B cell (primary cell): ENCODE measurements around the gene GUCA2B. TPM values are rescaled to one million over a fixed set of nuclear protein-coding genes. Genes with fewer than 3 reads are reported as not detected.

Experiments
- ATAC-seq: fragments of 200-7000 bp; cut with Tn5 transposase; one replicate; pipeline ENCODE4 v1.10.0; 2021; ENCODE audit warnings: low read depth, mild to moderate bottlenecking, moderate number of reproducible peaks, moderate library complexity
- CTCF ChIA-PET: fragments of 350-600 bp; sonication (Branson Sonifier 250); formaldehyde crosslinking; loops from one replicate; lab custom pipeline; 2021; ENCODE audit warnings: antibody characterized with exemption, inconsistent platforms; lab: Charles Lee
- POLR2A ChIA-PET: fragments of 350-600 bp; sonication (Branson Sonifier 250); formaldehyde crosslinking; loops from one replicate; lab custom pipeline; 2021; ENCODE audit warnings: antibody characterized with exemption; lab: Charles Lee
- DNase-seq: peaks from one replicate; pipeline ENCODE4 v3.0.0; 2013
- H2AFZ ChIP-seq: 2 replicates; pipeline ENCODE4 v1.6.1; 2012; ENCODE audit warnings: mild to moderate bottlenecking, low read depth, low read length; ENCODE audit not compliant: insufficient read depth, poor library complexity, severe bottlenecking
- H3K27ac ChIP-seq, 2 donors: 1 replicate in 1 of 2; 2 replicates in 1 of 2; pipeline ENCODE4 v1.5.1; 2012 to 2013; ENCODE audit warnings: low read length in 2 of 2, mild to moderate bottlenecking in 2 of 2, moderate library complexity in 1 of 2
- H3K27me3 ChIP-seq, 4 experiments: fragments of 200-600 bp in 1 of 4; sonication (generic) in 1 of 4; replicated peaks in 1 of 4; 1 replicate in 2 of 4; 2 replicates in 2 of 4; pipeline versions ENCODE4 v1.6.1 to v1.7.0; 2013 to 2016; ENCODE audit warnings: low read length in 3 of 4, mild to moderate bottlenecking in 2 of 4, mixed read lengths in 1 of 4, moderate library complexity in 1 of 4; ENCODE audit not compliant: insufficient read depth in 4 of 4, control insufficient read depth in 3 of 4; ENCODE audit errors: control extremely low read depth in 1 of 4
- H3K36me3 ChIP-seq, 2 experiments: replicated peaks in 1 of 2; 1 replicate in 1 of 2; 2 replicates in 1 of 2; pipeline versions ENCODE4 v1.6.1 to v1.7.1; 2013; ENCODE audit warnings: low read length in 1 of 2; ENCODE audit not compliant: insufficient read depth in 2 of 2, control insufficient read depth in 1 of 2; ENCODE audit errors: control extremely low read depth in 1 of 2, extremely low read depth in 1 of 2
- H3K4me1 ChIP-seq, 2 donors: fragments of 200-600 bp in 1 of 2; sonication (generic) in 1 of 2; 1 replicate in 1 of 2; 2 replicates in 1 of 2; pipeline versions ENCODE4 v1.5.1 to v1.6.1; 2013 to 2017; ENCODE audit warnings: low read length in 2 of 2; ENCODE audit not compliant: control insufficient read depth in 2 of 2, insufficient read depth in 2 of 2
- H3K4me2 ChIP-seq: replicated peaks from 2 replicates; pipeline ENCODE3; 2012; ENCODE audit warnings: mild to moderate bottlenecking, low read depth, low read length; ENCODE audit not compliant: poor library complexity, severe bottlenecking
- H3K4me3 ChIP-seq, 5 experiments: fragments of 200-600 bp in 1 of 5; sonication (generic) in 1 of 5; 1 replicate in 3 of 5; 2 replicates in 2 of 5; pipeline versions ENCODE4 v1.5.1 to v1.7.0; 2011 to 2016; ENCODE audit warnings: low read length in 4 of 5, mild to moderate bottlenecking in 4 of 5, low read depth in 2 of 5, control low read depth in 1 of 5, moderate library complexity in 1 of 5; ENCODE audit not compliant: insufficient read depth in 1 of 5; ENCODE audit errors: control extremely low read depth in 1 of 5, extremely low read depth in 1 of 5
- H3K79me2 ChIP-seq: fragments of 200-600 bp; sonication (generic); one replicate; pipeline ENCODE4 v1.6.0; 2016; ENCODE audit warnings: low read length; ENCODE audit not compliant: control insufficient read depth, insufficient read depth
- H3K9ac ChIP-seq: fragments of 200-600 bp; sonication (generic); 2 replicates; pipeline ENCODE4 v1.6.1; 2017; ENCODE audit warnings: mild to moderate bottlenecking, low read length, moderate library complexity
- H3K9me3 ChIP-seq, 3 donors: one replicate each; pipeline versions ENCODE4 v1.6.1 to v1.7.1; 2013; ENCODE audit warnings: low read length in 2 of 3; ENCODE audit not compliant: control insufficient read depth in 2 of 3, insufficient read depth in 1 of 3; ENCODE audit errors: control extremely low read depth in 1 of 3
- H4K20me1 ChIP-seq: 2 replicates; pipeline ENCODE4 v1.6.0; 2012; ENCODE audit warnings: mild to moderate bottlenecking, low read length; ENCODE audit not compliant: insufficient read depth, control insufficient read depth, poor library complexity, severe bottlenecking
- H3K27ac Mint-ChIP-seq: one replicate; pipeline ENCODE4 v1.8.0; 2021; ENCODE audit warnings: mixed read lengths
- H3K27me3 Mint-ChIP-seq: one replicate; pipeline ENCODE4 v1.8.0; 2021; ENCODE audit warnings: mixed read lengths
- H3K4me1 Mint-ChIP-seq: one replicate; pipeline ENCODE4 v1.8.0; 2021; ENCODE audit warnings: mixed read lengths
- H3K4me3 Mint-ChIP-seq: one replicate; pipeline ENCODE4 v1.8.0; 2021; ENCODE audit warnings: mixed read lengths
- H3K9me3 Mint-ChIP-seq: one replicate; pipeline ENCODE4 v1.8.0; 2022; ENCODE audit warnings: mixed read lengths; ENCODE audit not compliant: insufficient read depth
- EZH2 ChIP-seq: IDR thresholded peaks from 2 replicates; pipeline ENCODE4 v1.6.1; 2012; ENCODE audit warnings: borderline replicate concordance, low read depth, mild to moderate bottlenecking, moderate library complexity, low read length; ENCODE audit not compliant: insufficient read depth, poor library complexity, severe bottlenecking
- WGBS: methylation state at CpG from one replicate; pipeline ENCODE4 v1.1.5; 2013; ENCODE audit warnings: missing lambda C conversion rate; ENCODE audit not compliant: insufficient coverage; 5-methylcytosine and 5-hydroxymethylcytosine counted together
- intact Hi-C: fragments of 100-400 bp; cut with micrococcal nuclease; formaldehyde crosslinking; loops from one replicate; pipeline ENCODE4 v1.10.0; 2022
- polyA plus RNA-seq: library from polyadenylated mRNA; depleted of rRNA; stranded (reverse); fragments of >200 nt; gene quantifications from 2 replicates; pipeline ENCODE4 v1.2.3, GENCODE V29; 2012
- total RNA-seq, 2 donors: library from RNA; stranded (reverse); fragments of 120-200 nt in 1 of 2; gene quantifications; 1 replicate in 1 of 2; 2 replicates in 1 of 2; pipeline versions ENCODE4 v1.2.3 to v1.2.4, GENCODE V29; 2013 to 2022
- TF ChIP-seq, protein P1 (sequence below): fragments of 200-600 bp; IDR thresholded peaks from one replicate; pipeline ENCODE4 v1.8.0; 2022; ENCODE audit warnings: antibody characterized with exemption, mild to moderate bottlenecking

GUCA2B gene
- total and polyA plus RNA-seq, 2 donors (not counting 1 experiment from before 2014, with no cell fraction given) = not detected

GRCh38 chr1:42186152-42186551 is 32.9 kb downstream of the GUCA2B start:
- peaks cover 15 to 58% of the 10 kb centered on the region in 2 experiments for H3K36me3 ChIP-seq
- CTCF ChIA-PET = interaction anchor here (0.7 to 4.7 kb wide), 3 partner anchors 10 to 613 kb away, joined by 3 to 27 read pairs (median 4); no protein-coding TSS in a partner anchor

More at GRCh38 chr1:42186152-42186551, 32.9 kb downstream of the GUCA2B start:
- no peaks in the 10 kb centered on the region for H3K4me1 Mint-ChIP-seq
- H3K4me1 ChIP-seq = no peaks in the 10 kb centered on the region
- POLR2A ChIA-PET = no interaction called here
- no peak overlapping the region for H2AFZ ChIP-seq
- no peaks in the 10 kb centered on the region for H3K27me3 ChIP-seq
- DNase-seq = no peak
- no peaks in the 10 kb centered on the region for H3K9me3 ChIP-seq
- H3K27ac Mint-ChIP-seq = no peak overlapping the region
- no peak for ATAC-seq
- H3K9ac ChIP-seq = no peak overlapping the region
- TF ChIP-seq, protein P1, sequence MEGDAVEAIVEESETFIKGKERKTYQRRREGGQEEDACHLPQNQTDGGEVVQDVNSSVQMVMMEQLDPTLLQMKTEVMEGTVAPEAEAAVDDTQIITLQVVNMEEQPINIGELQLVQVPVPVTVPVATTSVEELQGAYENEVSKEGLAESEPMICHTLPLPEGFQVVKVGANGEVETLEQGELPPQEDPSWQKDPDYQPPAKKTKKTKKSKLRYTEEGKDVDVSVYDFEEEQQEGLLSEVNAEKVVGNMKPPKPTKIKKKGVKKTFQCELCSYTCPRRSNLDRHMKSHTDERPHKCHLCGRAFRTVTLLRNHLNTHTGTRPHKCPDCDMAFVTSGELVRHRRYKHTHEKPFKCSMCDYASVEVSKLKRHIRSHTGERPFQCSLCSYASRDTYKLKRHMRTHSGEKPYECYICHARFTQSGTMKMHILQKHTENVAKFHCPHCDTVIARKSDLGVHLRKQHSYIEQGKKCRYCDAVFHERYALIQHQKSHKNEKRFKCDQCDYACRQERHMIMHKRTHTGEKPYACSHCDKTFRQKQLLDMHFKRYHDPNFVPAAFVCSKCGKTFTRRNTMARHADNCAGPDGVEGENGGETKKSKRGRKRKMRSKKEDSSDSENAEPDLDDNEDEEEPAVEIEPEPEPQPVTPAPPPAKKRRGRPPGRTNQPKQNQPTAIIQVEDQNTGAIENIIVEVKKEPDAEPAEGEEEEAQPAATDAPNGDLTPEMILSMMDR = no peak
- no peak for TF ChIP-seq EZH2
- no peak overlapping the region for H3K27ac ChIP-seq
- no peaks in the 10 kb centered on the region for H3K79me2 ChIP-seq
- H3K27me3 Mint-ChIP-seq = no peaks in the 10 kb centered on the region
- no peak overlapping the region for H3K4me2 ChIP-seq
- H3K4me3 ChIP-seq = no peak overlapping the region
- no peaks in the 10 kb centered on the region for H4K20me1 ChIP-seq
- WGBS = 100% methylated on average over 1 of the region's 3 CpGs
- no peak overlapping the region for H3K4me3 Mint-ChIP-seq
- no peaks in the 10 kb centered on the region for H3K9me3 Mint-ChIP-seq
- intact Hi-C loops = no loop called here
